Neural cell (in vitro differentiated cells): ENCODE measurements around the gene ZSWIM8.

Source experiments
- EP300 ChIP-seq: fragments of 450-650 bp; conservative IDR thresholded peaks from 2 replicates; pipeline ENCODE4 v1.6.1; 2014; ENCODE audit warnings: antibody characterized with exemption, mild to moderate bottlenecking, moderate library complexity; ENCODE audit not compliant: poor library complexity, severe bottlenecking
- EZH2 ChIP-seq: fragments of 200-600, 300-800 bp; shearing (Covaris generic), sonication (generic); IDR thresholded peaks from 2 replicates; pipeline ENCODE4 v1.6.1; 2014; ENCODE audit warnings: antibody characterized with exemption, low read length, borderline replicate concordance, mild to moderate bottlenecking; ENCODE audit not compliant: insufficient read depth, poor library complexity, severe bottlenecking
- MXI1 ChIP-seq: fragments of 450-650 bp; conservative IDR thresholded peaks from 2 replicates; pipeline ENCODE4 v1.6.1; 2014; ENCODE audit warnings: antibody characterized with exemption, mild to moderate bottlenecking; ENCODE audit not compliant: poor library complexity, severe bottlenecking
- POLR2AphosphoS5 ChIP-seq: IDR thresholded peaks from 2 replicates; pipeline ENCODE4 v1.6.1; 2012
- SMC3 ChIP-seq: fragments of 450-650 bp; conservative IDR thresholded peaks from 2 replicates; pipeline ENCODE4 v1.6.1; 2014; ENCODE audit warnings: antibody characterized with exemption, mild to moderate bottlenecking, moderate library complexity; ENCODE audit not compliant: poor library complexity
- TAF1 ChIP-seq: IDR thresholded peaks from 2 replicates; pipeline ENCODE4 v1.6.1; 2012; ENCODE audit warnings: low read depth
- TF ChIP-seq, protein P1 (sequence below): fragments of 450-650 bp; IDR thresholded peaks from 2 replicates; pipeline ENCODE4 v1.5.1; 2014; ENCODE audit warnings: antibody characterized with exemption, mild to moderate bottlenecking, moderate library complexity; ENCODE audit not compliant: poor library complexity, severe bottlenecking
- TF ChIP-seq, protein P2 (sequence below): IDR thresholded peaks from 2 replicates; pipeline ENCODE4 v1.6.1; 2012; ENCODE audit warnings: borderline replicate concordance

- TF ChIP-seq EP300 (no peak), TAF1 (no peak), EZH2 (no peak), MXI1 (no peak), SMC3 (no peak), POLR2AphosphoS5 (no peak)
- TF ChIP-seq, protein P1, sequence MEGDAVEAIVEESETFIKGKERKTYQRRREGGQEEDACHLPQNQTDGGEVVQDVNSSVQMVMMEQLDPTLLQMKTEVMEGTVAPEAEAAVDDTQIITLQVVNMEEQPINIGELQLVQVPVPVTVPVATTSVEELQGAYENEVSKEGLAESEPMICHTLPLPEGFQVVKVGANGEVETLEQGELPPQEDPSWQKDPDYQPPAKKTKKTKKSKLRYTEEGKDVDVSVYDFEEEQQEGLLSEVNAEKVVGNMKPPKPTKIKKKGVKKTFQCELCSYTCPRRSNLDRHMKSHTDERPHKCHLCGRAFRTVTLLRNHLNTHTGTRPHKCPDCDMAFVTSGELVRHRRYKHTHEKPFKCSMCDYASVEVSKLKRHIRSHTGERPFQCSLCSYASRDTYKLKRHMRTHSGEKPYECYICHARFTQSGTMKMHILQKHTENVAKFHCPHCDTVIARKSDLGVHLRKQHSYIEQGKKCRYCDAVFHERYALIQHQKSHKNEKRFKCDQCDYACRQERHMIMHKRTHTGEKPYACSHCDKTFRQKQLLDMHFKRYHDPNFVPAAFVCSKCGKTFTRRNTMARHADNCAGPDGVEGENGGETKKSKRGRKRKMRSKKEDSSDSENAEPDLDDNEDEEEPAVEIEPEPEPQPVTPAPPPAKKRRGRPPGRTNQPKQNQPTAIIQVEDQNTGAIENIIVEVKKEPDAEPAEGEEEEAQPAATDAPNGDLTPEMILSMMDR = no peak
- TF ChIP-seq, protein P2, sequence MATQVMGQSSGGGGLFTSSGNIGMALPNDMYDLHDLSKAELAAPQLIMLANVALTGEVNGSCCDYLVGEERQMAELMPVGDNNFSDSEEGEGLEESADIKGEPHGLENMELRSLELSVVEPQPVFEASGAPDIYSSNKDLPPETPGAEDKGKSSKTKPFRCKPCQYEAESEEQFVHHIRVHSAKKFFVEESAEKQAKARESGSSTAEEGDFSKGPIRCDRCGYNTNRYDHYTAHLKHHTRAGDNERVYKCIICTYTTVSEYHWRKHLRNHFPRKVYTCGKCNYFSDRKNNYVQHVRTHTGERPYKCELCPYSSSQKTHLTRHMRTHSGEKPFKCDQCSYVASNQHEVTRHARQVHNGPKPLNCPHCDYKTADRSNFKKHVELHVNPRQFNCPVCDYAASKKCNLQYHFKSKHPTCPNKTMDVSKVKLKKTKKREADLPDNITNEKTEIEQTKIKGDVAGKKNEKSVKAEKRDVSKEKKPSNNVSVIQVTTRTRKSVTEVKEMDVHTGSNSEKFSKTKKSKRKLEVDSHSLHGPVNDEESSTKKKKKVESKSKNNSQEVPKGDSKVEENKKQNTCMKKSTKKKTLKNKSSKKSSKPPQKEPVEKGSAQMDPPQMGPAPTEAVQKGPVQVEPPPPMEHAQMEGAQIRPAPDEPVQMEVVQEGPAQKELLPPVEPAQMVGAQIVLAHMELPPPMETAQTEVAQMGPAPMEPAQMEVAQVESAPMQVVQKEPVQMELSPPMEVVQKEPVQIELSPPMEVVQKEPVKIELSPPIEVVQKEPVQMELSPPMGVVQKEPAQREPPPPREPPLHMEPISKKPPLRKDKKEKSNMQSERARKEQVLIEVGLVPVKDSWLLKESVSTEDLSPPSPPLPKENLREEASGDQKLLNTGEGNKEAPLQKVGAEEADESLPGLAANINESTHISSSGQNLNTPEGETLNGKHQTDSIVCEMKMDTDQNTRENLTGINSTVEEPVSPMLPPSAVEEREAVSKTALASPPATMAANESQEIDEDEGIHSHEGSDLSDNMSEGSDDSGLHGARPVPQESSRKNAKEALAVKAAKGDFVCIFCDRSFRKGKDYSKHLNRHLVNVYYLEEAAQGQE = no peak
Measured at GRCh38 chr10:73780301-73780700, 5.1 kb upstream of the ZSWIM8 start.
